NCI-H2227 treated with DMSO at 0.1 percent for 48 hours (cell line): Measurements from ENCODE around the gene AMBRA1.
A peak's percentile ranks its signal among the peaks of the same experiment; 100 is the strongest.

Experiments
- DNase-seq: peaks from one replicate; lab custom pipeline; 2025; lab: John Stamatoyannopoulos, UW

AMBRA1 gene

GRCh38 chr11:46472662-46472994 lies 121.2 kb downstream of the AMBRA1 start:
- no peak for DNase-seq

DNA sequence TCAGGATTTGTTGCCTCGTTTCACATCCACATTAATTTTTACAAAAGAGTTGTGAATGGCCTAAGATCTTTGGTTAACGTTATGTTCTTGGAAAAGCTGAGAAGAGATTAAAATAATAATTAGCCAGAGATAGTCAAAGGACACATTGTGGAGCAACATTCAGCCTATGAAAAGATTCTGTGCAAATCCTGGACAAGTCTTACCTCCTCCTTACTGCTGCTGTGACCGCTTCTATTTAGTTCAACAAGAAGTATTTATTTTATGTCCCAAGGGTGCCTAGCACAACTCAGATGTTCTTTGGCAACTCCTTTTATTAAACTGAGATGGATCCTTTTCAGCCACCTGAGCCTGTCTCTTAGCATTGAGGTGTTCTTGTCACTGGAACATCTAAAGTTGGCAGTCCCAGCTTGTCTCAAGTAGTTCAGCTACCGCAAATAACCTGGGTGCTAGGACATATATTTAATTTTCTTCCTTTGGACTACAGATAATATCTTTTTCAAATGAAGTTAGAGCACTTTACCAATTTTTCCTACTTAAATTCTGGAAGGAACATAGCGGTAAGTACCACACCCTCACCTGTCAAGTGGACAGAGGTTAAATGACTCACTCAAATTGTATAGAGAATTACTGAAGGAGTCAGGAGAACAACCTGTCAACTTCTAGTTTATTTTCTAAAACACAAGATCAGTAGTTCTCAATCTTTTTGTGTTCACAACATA lies 121.7 kb downstream of the AMBRA1 start:
- DNase-seq = no peak

- no peak for DNase-seq
These were observed 123.9 kb downstream of the AMBRA1 start for GRCh38 chr11:46469926-46470325.

DNA sequence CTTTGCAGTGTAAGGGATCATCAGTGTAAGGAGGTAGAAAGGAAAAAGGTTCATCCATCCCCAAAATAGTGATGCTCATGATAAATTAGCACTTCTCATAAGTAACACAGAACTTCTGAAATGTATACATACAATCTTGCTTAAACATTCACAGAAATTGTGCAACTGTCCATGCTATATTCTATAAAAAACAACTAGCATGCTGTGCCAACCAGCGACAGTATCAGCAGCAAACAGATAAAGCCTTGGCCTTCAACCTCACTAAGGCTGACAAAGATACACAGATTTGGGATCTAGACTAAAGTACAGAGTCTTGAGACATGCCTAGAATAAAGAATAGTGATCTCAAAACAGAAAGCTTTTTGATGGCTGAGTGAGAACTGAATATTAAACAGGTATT lies 128.1 kb downstream of the AMBRA1 start:
- no peak for DNase-seq

GRCh38 chr11:46463701-46464421 lies 130.0 kb downstream of the AMBRA1 start:
- no peak for DNase-seq

DNA sequence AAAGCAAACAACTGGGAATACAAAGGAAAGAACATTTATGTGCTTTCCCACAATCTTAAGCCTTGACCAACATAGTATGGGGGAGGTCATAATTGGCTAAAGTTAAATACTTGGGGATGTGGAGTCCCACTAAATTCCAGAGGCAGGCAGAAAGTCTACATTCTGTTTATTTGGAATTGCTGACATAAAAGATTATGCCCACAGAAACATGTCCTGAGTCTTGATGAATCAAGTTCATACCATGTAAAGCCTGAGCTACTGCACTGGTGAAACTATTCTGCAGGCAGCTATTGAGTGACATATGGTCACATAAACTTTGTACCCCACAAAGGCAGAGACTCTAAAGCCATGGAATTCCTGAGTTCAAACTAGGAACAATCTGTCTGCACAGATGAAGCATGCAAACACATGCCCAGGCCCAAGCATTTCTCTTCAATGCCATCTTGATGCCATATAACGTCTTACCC lies 132.3 kb downstream of the AMBRA1 start:
- DNase-seq = no peak

- DNase-seq = no peak
These were observed 135.3 kb downstream of the AMBRA1 start for GRCh38 chr11:46458491-46458890.

- no peak for DNase-seq
These were observed 136.0 kb downstream of the AMBRA1 start for GRCh38 chr11:46457659-46458424.

- DNase-seq = no peak
These were observed 136.8 kb downstream of the AMBRA1 start for GRCh38 chr11:46457021-46457420.

DNA sequence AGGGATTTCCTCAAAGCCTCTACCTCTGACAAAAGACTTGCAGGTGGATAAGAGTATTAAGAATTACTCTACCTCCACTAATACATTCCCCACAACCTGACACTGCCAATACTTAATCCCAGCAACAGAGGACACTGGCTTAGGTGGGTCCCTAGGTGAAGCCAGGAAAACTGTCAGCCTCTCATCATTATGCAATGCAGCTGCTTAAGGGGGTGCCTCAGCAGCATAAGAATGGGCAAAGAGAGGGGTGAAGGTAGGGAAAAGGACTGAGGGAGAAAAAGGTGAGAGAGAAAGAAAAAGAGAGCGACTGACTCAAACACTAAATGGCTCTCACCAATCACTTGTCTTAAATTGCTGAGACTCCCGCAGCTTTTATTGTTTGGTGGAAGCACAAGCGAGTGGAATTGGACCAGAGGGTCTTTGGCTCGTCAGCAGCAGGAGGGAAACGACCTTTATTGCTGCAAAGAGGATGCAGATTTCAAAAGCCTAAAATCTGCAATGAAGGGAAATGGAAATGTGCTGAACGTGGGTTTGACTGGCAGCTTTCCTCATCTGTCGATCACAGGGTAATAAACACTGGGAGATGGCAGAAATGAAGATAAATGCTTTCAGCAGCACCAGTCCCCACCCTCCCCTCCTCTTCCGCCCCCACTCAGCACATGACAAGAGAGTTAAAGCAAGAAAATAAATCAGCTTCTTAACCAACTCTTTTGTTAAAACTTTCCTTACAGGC lies 137.4 kb downstream of the AMBRA1 start:
- peak; percentile 68 for DNase-seq

DNA sequence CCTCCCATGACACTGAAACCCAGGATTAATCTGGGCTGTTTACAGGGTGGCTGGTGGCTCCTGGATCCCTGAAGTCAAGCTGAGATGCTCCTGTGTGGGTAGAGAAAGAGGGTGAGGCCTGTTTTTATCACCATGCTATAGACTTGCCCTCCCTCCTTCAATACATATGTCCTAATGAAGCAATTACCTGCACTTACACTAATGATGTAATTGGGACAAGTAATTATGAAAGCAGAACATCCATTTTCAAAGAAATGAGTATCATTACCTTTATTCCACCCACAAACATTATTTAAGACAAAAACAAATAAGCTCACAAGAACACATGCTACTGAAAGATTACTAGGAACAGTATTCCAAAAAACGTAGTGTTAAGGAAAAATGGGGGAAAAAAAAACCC lies 138.0 kb downstream of the AMBRA1 start:
- DNase-seq = no peak

DNA sequence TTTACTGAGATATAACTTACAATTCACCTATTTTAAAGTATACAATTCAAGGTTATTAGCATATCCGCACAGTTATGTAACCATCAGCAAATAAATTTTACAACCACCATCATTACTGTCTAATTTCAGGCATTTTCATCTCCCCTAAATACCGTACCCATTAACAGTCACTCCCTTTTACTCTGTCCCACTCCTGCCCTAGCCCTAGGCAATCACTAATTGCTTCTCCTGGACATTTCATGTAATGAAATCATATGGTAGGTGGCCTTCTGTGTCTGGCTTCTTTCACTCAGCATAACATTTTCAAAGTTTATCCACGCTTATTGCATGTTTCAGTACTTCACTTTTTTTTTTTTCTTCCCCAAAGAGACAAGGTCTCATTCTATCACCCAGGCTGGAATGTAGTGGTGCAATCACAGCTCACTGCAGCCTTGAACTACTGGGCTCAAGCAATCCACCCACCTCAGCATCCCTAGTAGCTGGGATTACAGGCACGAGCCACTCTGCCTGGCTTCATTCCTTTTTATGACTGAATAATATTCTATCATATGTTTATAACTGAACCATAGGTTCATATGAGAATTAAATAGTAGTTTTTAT lies 140.8 kb downstream of the AMBRA1 start:
- no peak for DNase-seq

DNA sequence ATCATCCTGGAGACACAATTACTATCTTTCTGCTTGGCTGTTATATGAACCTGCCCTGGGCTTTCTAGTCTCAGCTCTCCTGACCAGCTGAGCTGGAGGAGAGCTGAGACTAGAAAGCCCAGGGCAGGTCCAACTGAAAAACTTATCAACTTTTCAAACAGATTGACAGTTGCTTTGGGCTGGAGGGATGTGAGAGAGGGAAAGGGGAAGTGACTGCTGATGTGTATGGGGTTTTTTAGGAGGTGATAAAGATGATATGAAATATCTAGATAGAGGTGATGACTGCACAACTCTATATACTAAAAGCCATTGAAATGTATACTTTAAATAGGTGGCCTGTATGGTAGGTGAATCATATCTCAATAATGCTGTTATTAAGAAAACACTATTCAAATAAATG lies 142.1 kb downstream of the AMBRA1 start:
- no peak for DNase-seq

GRCh38 chr11:46450846-46451477 lies 142.9 kb downstream of the AMBRA1 start:
- no peak for DNase-seq

GRCh38 chr11:46447544-46447943 lies 146.3 kb downstream of the AMBRA1 start:
- DNase-seq = no peak

GRCh38 chr11:46445920-46446771 lies 147.7 kb downstream of the AMBRA1 start:
- no peak for DNase-seq

DNA sequence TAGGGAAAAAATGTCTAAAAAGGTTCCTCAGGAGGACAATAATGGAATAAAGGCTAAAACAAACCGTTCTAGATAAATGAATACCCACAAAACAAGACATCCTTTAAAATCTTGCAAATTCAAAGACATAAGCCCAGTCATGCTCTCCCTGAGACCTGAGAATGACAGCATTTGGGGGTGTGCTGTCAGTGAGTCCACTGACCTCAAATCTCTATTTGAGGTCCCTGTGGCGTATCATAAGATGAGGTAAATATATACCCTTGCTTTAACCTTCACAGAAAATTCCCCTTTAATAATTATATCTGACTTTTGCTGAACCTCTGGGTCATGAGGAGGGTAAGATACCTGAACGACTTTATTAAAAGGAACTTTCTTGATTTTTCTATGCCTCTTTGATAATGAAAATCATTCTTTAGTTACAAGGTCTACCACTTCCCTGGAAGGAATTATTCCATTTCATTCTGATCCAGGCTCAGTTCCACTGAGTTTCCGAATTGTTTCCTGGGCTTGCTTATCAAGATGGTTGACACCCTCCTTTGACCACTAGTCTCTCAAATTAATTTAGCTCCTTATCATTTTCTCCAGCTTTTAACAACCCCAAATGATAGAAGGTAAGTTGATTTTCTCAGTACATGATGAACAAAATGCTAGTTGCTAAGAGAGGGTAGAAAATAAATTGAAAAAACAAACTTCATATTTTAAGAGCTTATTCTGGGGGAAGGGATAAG lies 148.5 kb downstream of the AMBRA1 start:
- no peak for DNase-seq

- DNase-seq = no peak
These were observed 149.5 kb downstream of the AMBRA1 start for GRCh38 chr11:46444305-46444704.

- no peak for DNase-seq
These were observed 155.6 kb downstream of the AMBRA1 start for GRCh38 chr11:46438211-46438610.
